ENCODE data around the gene RUVBL1. TPM values are rescaled to one million over a fixed set of nuclear protein-coding genes. Genes with fewer than 3 reads are reported as not detected.

Gene RUVBL1
- total and polyA plus RNA-seq, 10 of the 15 experiments (the other 5 are each of a cell fraction or from before 2014, with no cell fraction given) = 15.2 to 142 (median 84.2) TPM

- TF ChIP-seq CTCF (IDR thresholded peaks at IDR 0.05 in 2 of 3, conservative IDR thresholded peaks at IDR 0.05 in 1 of 3; ENCODE audit: control insufficient read depth in 2 of 3, extremely low read depth in 1 of 3, insufficient read depth in 1 of 3, low read depth in 3 of 3, low read length in 3 of 3) (no peak), KAT2A (conservative IDR thresholded peaks at IDR 0.05; ENCODE audit: control insufficient read depth, low read depth, low read length) (no peak), ZNF384 (IDR thresholded peaks at IDR 0.05; ENCODE audit: borderline replicate concordance, low read depth, low read length) (no peak), ZBTB11 (CRISPR knock-in tag; IDR thresholded peaks at IDR 0.05) (no peak), ZSCAN29 (IDR thresholded peaks at IDR 0.05) (no peak), IRF4 (IDR thresholded peaks at IDR 0.05; ENCODE audit: low read depth, low read length) (no peak), PAX5 (IDR thresholded peaks at IDR 0.05; ENCODE audit: borderline replicate concordance, low read depth, low read length) (no peak), KLF5 (IDR thresholded peaks at IDR 0.05; ENCODE audit: partially characterized antibody) (no peak), RELB (IDR thresholded peaks at IDR 0.05; ENCODE audit: low read depth) (no peak)
These were observed 29.1 kb downstream of the RUVBL1 start (continued) for GRCh38 chr3:128094295-128095151.
